AG20443 (cell line): ENCODE results near the gene ABI2.
"Not testable (repeated sequence)": the region's sequence is repeated elsewhere in the genome, so short reads cannot be mapped to it uniquely, and the experiment has no call there.

Experiments
- DNase-seq: peaks from one replicate; pipeline ENCODE4 v3.0.0; 2012; ENCODE audit warnings: low spot score, mixed read lengths

The ABI2 gene

GRCh38 chr2:203327901-203328759, at the start of gene ABI2:
Gene ABI2, plus strand, starts transcription at chr2:203328394. Its CDS starts 121 bp downstream, at chr2:203328515.
- DNase-seq, result peak; percentile 99

- DNase-seq, result no peak
Observed at GRCh38 chr2:203279288-203279687, 48.9 kb upstream of the ABI2 start.

GRCh38 chr2:203280428-203281064, 47.6 kb upstream of the ABI2 start:
- DNase-seq, result peak; percentile 24

- no peak for DNase-seq
Observed at GRCh38 chr2:203282101-203282500, 46.1 kb upstream of the ABI2 start.

- DNase-seq, result no peak
Observed at GRCh38 chr2:203286532-203286931, 41.7 kb upstream of the ABI2 start.

GRCh38 chr2:203301667-203302066, 26.5 kb upstream of the ABI2 start:
- DNase-seq, result no peak

GRCh38 chr2:203302586-203302985, 25.6 kb upstream of the ABI2 start:
- not testable (repeated sequence) for DNase-seq

GRCh38 chr2:203310688-203311436, 17.3 kb upstream of the ABI2 start:
- DNase-seq, result no peak

GRCh38 chr2:203326356-203326755, 1.8 kb upstream of the ABI2 start:
- no peak for DNase-seq

GRCh38 chr2:203327582-203327900, 653 bp upstream of the ABI2 start:
- DNase-seq, result no peak

- peak; percentile 76 for DNase-seq
Observed at GRCh38 chr2:203328760-203329540, 756 bp downstream of the ABI2 start.

GRCh38 chr2:203330434-203330833, 2.2 kb downstream of the ABI2 start:
- DNase-seq, result peak; percentile 46

- DNase-seq, result no peak
Observed at GRCh38 chr2:203338322-203338721, 10.1 kb downstream of the ABI2 start.

- DNase-seq, result peak; percentile 74
Observed at GRCh38 chr2:203340791-203341487, 12.7 kb downstream of the ABI2 start.

GRCh38 chr2:203341741-203342310, 13.6 kb downstream of the ABI2 start:
- no peak for DNase-seq

GRCh38 chr2:203342374-203342773, 14.2 kb downstream of the ABI2 start:
- DNase-seq, result not testable (repeated sequence)

GRCh38 chr2:203344667-203345066, 16.5 kb downstream of the ABI2 start:
- no peak for DNase-seq

- DNase-seq, result no peak
Observed at GRCh38 chr2:203346612-203347011, 18.4 kb downstream of the ABI2 start.

GRCh38 chr2:203347375-203347774, 19.2 kb downstream of the ABI2 start:
- no peak for DNase-seq

- no peak for DNase-seq
Observed at GRCh38 chr2:203352604-203353255, 24.5 kb downstream of the ABI2 start.

GRCh38 chr2:203354966-203355365, 26.8 kb downstream of the ABI2 start:
- DNase-seq, result no peak
